Measurements from ENCODE around the gene PRXL2B. TPM values are rescaled to one million over a fixed set of nuclear protein-coding genes. Genes with fewer than 3 reads are reported as not detected.
"Not testable (repeated sequence)": the region's sequence is repeated elsewhere in the genome, so short reads cannot be mapped to it uniquely, and the experiment has no call there.

PRXL2B gene
- total RNA-seq (2014; rRNA removed; shearing (Covaris generic)), result 23.1 and 27.9 TPM in 2 replicates

GRCh38 chr1:2586154-2587070 lies at the start of gene PRXL2B:
TSS of gene PRXL2B (plus strand) at chr1:2586777. CDS start at chr1:2586886, 109 bp downstream.
- peak; percentile 89 for DNase-seq (ENCODE audit: low spot score)

GRCh38 chr1:2537784-2538115 lies 48.8 kb upstream of the PRXL2B start:
- no peak for DNase-seq (ENCODE audit: low spot score)

GRCh38 chr1:2538376-2538775 lies 48.2 kb upstream of the PRXL2B start:
- no peak for DNase-seq (ENCODE audit: low spot score)

GRCh38 chr1:2538872-2539271 lies 47.7 kb upstream of the PRXL2B start:
- no peak for DNase-seq (ENCODE audit: low spot score)

- DNase-seq (ENCODE audit: low spot score), result no peak
Measured at GRCh38 chr1:2539312-2539907, 47.2 kb upstream of the PRXL2B start.

GRCh38 chr1:2540816-2541492 lies 45.6 kb upstream of the PRXL2B start:
- no peak for DNase-seq (ENCODE audit: low spot score)

- peak; percentile 35 for DNase-seq (ENCODE audit: low spot score)
Measured at GRCh38 chr1:2541619-2542245, 44.8 kb upstream of the PRXL2B start.

- DNase-seq (ENCODE audit: low spot score), result no peak
Measured at GRCh38 chr1:2542246-2542915, 44.2 kb upstream of the PRXL2B start.

- no peak for DNase-seq (ENCODE audit: low spot score)
Measured at GRCh38 chr1:2543543-2544092, 43.0 kb upstream of the PRXL2B start.

- no peak for DNase-seq (ENCODE audit: low spot score)
Measured at GRCh38 chr1:2544093-2544874, 42.3 kb upstream of the PRXL2B start.

- DNase-seq (ENCODE audit: low spot score), result no peak
Measured at GRCh38 chr1:2544875-2545640, 41.5 kb upstream of the PRXL2B start.

GRCh38 chr1:2545754-2546514 lies 40.6 kb upstream of the PRXL2B start:
- DNase-seq (ENCODE audit: low spot score), result peak; percentile 65

- DNase-seq (ENCODE audit: low spot score), result peak; percentile 77
Measured at GRCh38 chr1:2546515-2547209, 39.9 kb upstream of the PRXL2B start.

GRCh38 chr1:2547210-2548067 lies 39.1 kb upstream of the PRXL2B start:
- DNase-seq (ENCODE audit: low spot score), result no peak

GRCh38 chr1:2548068-2548589 lies 38.4 kb upstream of the PRXL2B start:
- peak; percentile 25 for DNase-seq (ENCODE audit: low spot score)

GRCh38 chr1:2549367-2550029 lies 37.1 kb upstream of the PRXL2B start:
- not testable (repeated sequence) for DNase-seq (ENCODE audit: low spot score)
